ENCODE data around the gene WWC2.

Gene WWC2

GRCh38 chr4:183353557-183353956, 254.5 kb downstream of the WWC2 start:
- intact Hi-C loops (cut with DNase I), result no loop called here
- no peak for DNase-seq

GRCh38 chr4:183354219-183354618, 255.2 kb downstream of the WWC2 start:
- DNase-seq, result peak in 1 of 42 donors; percentile 1
- intact Hi-C loops (cut with DNase I), result no loop called here

GRCh38 chr4:183355405-183355804, 256.3 kb downstream of the WWC2 start:
- DNase-seq, result no peak
- intact Hi-C loops (cut with DNase I), result no loop called here

- intact Hi-C loops (cut with DNase I), result no loop called here
- peak in 1 of 42 donors; percentile 21 for DNase-seq
These were observed 257.2 kb downstream of the WWC2 start for GRCh38 chr4:183356173-183356830.

DNA sequence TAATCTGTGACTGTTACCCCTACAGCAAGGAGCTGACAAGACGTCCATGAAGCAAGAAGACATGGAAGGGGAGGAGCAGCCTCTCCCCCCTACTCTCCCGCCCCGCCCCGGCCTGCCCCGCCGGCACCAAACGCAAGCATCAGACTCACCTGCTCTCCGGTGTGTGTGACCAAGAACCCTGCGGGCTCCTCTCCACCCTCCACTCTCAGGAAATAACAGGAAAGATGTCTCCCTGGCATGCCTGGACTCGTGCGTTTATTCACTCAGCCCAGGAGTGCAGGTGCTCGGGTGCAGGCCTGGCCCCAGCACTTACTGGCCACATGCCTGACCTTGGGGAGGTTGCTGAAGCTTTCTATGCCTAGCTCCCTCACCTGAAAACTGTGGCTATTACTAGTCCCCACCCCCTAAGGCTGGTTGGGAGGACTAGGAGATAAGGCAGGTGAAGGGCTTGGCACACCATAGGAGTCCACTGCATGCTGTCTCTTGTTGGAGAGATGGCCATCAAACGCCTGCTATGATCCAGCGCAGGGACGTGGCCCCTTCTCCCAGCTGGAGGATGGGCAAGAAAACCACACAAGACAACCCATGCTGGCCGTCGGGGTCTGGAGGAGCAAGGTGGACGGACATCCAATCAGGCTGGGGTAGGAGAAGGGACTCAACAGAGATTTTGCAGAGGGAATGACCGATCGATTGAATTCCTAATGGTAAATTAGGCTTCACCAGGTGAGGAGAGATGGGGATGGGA, 258.0 kb downstream of the WWC2 start:
- DNase-seq, result peak in 1 of 42 donors; percentile 13
- intact Hi-C loops (cut with DNase I), result no loop called here

GRCh38 chr4:183358215-183358755, 259.2 kb downstream of the WWC2 start:
- DNase-seq, result peak in 1 of 42 donors; percentile 19

GRCh38 chr4:183360161-183360919, 261.3 kb downstream of the WWC2 start:
- DNase-seq, result peak in 12 of 42 donors; percentile 21 to 58 (median 44)
- intact Hi-C loops (cut with DNase I), result no loop called here

More at GRCh38 chr4:183358215-183358755, 259.2 kb downstream of the WWC2 start:
- intact Hi-C loops (cut with DNase I), result no loop called here

- intact Hi-C loops (cut with DNase I), result no loop called here
These were observed 263.0 kb downstream of the WWC2 start for GRCh38 chr4:183362036-183362435.

DNA sequence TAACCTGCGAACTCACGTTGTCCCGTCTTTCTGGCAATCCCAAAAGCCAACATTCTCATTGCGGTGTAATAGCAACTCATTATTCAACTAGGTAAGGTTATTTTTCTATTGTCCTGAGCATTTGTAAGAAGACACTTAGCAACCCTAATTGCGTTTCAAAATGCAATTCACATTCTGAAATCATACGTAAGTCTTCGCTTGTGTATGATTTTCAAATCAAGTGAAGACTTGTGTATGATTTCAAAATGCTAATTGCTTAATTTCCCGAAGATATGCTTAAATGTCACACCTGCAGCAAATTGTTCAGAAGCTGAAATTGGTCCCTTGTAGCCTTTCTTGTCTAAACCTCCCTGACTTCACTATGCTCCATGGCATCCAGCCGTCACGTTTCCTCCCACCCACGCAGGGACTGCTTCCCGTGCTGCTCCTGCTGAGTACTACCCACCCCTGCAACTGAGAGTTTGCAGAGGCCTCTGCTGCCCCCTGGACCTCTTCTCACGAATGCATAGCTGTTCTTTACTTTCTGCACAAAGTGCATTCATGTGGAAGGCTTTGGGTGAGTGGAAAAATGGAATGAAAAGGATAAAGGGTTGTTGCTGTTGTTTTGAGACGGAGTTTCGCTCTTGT, 264.0 kb downstream of the WWC2 start:
- intact Hi-C loops (cut with DNase I), result no loop called here
- DNase-seq, result peak in 8 of 42 donors; percentile 17 to 52 (median 24)

More at GRCh38 chr4:183362036-183362435, 263.0 kb downstream of the WWC2 start:
- DNase-seq, result no peak

DNA sequence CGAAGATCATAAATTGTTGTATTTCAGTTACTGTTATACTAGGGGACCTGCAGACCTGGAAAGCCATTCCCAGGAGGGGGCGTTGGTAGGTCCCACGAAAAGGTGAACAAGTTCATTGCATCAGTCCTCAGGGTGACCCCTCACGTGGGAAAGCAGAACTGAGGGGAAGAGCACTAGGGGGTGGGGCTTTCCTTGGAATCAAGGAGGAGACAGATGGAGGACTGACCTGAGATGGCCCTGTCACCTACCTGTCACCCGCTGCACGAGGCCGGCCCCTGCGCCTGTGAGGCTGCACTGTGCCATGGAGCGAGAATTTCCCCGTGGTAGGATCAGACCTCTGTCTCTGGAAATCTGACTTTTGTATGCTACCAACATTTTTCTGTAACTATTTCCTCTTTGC, 265.0 kb downstream of the WWC2 start:
- DNase-seq, result no peak
- intact Hi-C loops (cut with DNase I), result no loop called here

DNA sequence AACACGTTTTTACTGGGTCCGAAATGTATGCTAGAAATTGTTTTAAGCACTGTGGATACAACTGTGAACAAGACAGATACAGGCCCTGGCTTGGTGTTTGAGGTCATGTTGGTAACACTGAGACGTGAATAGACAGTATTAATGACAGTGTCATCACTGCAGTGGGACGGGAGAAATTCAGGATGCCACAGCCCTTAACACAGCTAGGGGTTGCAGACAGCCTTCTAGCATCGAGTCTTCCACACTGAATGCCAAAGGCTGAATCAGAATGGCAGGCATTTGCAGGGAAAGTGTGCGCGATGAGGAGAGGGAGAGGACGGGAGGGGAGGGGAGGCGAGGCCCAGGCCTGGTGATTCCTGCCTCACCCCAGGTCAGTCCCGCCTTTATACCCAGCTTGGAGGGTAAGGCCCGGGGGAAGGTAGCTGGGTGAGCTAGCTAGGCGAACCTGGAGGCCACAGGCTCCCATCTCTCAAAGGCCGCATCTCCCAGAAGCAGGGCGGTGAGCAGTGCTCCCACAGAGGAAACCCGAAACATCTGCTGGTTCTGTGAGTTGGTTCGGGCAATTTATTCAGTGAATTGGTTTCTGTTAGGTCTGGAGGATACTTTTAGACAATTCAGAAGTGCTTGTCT, 267.3 kb downstream of the WWC2 start:
- intact Hi-C loops (cut with DNase I), result no loop called here
- DNase-seq, result no peak

DNA sequence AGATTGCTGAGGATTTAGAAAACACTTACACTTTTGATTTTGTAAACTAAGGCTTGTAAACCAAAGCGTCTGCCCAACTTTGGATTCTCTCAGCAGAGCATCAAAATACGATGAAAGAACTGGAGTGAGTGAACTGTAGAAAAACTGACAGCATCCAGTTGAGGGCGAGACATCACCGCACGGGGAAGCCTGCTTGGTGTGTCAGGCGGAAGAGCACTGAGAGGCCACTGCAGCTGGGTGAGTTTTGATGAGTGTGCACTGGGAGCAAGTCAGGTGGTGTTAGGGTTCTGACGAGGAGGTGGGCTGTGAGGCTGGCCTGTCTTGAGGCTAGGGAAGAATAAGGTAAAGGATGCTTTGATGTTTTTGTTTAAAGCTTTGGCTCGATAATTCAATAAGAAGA, 270.0 kb downstream of the WWC2 start:
- intact Hi-C loops (cut with DNase I), result no loop called here
- no peak for DNase-seq

Data from head of caudate nucleus (tissue), 42 donors.